MM.1S (cell line): ENCODE results near the gene VASH2.

ENCODE experiments used
- DNase-seq: peaks from one replicate; pipeline ENCODE4 v3.0.0-alpha.2; 2015
- H2AFZ ChIP-seq: fragments of 300-600 bp; sonication (generic); 2 replicates; pipeline ENCODE4 v1.6.0; 2016; ENCODE audit warnings: antibody characterized with exemption, low read length
- H3F3A ChIP-seq: fragments of 300-600 bp; sonication (generic); 2 replicates; pipeline ENCODE4 v1.6.1; 2016; ENCODE audit warnings: mild to moderate bottlenecking, antibody characterized with exemption, low read length, moderate library complexity, mixed read lengths; ENCODE audit not compliant: insufficient read depth
- H3K27ac ChIP-seq: fragments of 300-600 bp; sonication (generic); 2 replicates; pipeline ENCODE4 v1.5.1; 2016; ENCODE audit warnings: mild to moderate bottlenecking, low read length
- H3K27me3 ChIP-seq: fragments of 300-600 bp; sonication (generic); replicated peaks from 2 replicates; pipeline ENCODE4 v1.6.0; 2016; ENCODE audit warnings: low read length; ENCODE audit not compliant: insufficient read depth
- H3K36me3 ChIP-seq: fragments of 300-600 bp; sonication (generic); replicated peaks from 2 replicates; pipeline ENCODE4 v1.6.1; 2016; ENCODE audit warnings: mild to moderate bottlenecking, low read length, mixed read lengths; ENCODE audit not compliant: insufficient read depth
- H3K4me1 ChIP-seq: fragments of 300-600 bp; sonication (generic); 2 replicates; pipeline ENCODE4 v1.6.1; 2016; ENCODE audit warnings: low read length, mixed read lengths
- H3K4me2 ChIP-seq: fragments of 300-600 bp; sonication (generic); 2 replicates; pipeline ENCODE4 v1.6.0; 2016; ENCODE audit warnings: low read depth, low read length
- H3K4me3 ChIP-seq: fragments of 300-600 bp; sonication (generic); 2 replicates; pipeline ENCODE4 v1.5.1; 2016; ENCODE audit warnings: low read length, mixed read lengths
- H3K79me2 ChIP-seq: fragments of 300-600 bp; sonication (generic); 2 replicates; pipeline ENCODE4 v1.6.1; 2016; ENCODE audit warnings: mixed run types, low read length, mixed read lengths
- H3K9ac ChIP-seq: fragments of 300-600 bp; sonication (generic); 2 replicates; pipeline ENCODE4 v1.6.1; 2016; ENCODE audit warnings: low read length, mixed read lengths
- H3K9me2 ChIP-seq: fragments of 300-600 bp; sonication (generic); replicated peaks from 2 replicates; pipeline ENCODE4 v1.6.1; 2016; ENCODE audit warnings: mild to moderate bottlenecking, low read length, mixed read lengths; ENCODE audit not compliant: insufficient read depth
- H3K9me3 ChIP-seq: fragments of 300-600 bp; sonication (generic); replicated peaks from 2 replicates; pipeline ENCODE4 v1.6.1; 2016; ENCODE audit warnings: mild to moderate bottlenecking, low read length, mixed read lengths; ENCODE audit not compliant: insufficient read depth
- H4K20me1 ChIP-seq: fragments of 300-600 bp; sonication (generic); 2 replicates; pipeline ENCODE4 v1.6.1; 2016; ENCODE audit warnings: mild to moderate bottlenecking, low read length, moderate library complexity, mixed read lengths; ENCODE audit not compliant: insufficient read depth
- EZH2 ChIP-seq: fragments of 300-600 bp; sonication (generic); optimal IDR thresholded peaks from 2 replicates; pipeline ENCODE3; 2017; ENCODE audit warnings: low read depth, mild to moderate bottlenecking, antibody characterized with exemption, low read length, mixed read lengths
- EZH2phosphoT487 ChIP-seq: fragments of 300-600 bp; sonication (generic); IDR thresholded peaks from 2 replicates; pipeline ENCODE4 v1.6.1; 2018; ENCODE audit warnings: antibody characterized with exemption, low read length
- TF ChIP-seq, protein P1 (sequence below): fragments of 300-600 bp; sonication (generic); IDR thresholded peaks from 2 replicates; pipeline ENCODE4 v1.5.1; 2016; ENCODE audit warnings: antibody characterized with exemption, low read length, mixed read lengths

VASH2 gene

DNA sequence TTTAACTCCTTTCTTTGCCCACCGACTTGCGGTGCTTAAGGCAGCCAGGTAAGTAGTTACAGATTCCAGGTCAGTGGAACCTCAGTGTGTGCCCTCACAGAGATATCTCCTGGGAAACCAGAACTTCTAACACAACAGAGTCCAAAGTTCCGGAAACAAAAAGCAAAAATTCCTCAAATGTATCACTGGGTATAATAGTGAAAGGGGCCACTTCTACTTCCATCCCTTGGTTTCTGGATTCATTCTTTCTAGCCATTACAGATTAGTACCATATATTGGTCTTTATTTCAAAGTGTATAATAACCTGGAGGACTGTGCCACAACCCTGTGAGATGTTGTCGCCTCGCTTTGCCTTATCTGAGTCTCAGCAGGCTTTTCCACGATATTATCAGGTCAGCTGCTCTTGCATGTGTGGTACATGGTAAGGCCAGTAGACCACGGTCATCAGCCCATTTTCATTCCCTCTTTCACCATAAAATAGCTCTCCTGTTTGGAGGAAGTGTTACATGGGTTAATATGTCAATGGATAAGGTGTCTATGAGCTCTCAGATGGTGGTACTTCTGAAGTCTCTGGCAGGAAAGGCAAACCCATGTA, 14.9 kb upstream of the VASH2 start:
- H3K4me3 ChIP-seq, result no peak overlapping the region
- no peak overlapping the region for H2AFZ ChIP-seq
- H3K9me3 ChIP-seq, result no peaks in the 10 kb centered on the region
- H3F3A ChIP-seq, result no peaks in the 10 kb centered on the region
- H4K20me1 ChIP-seq, result no peaks in the 10 kb centered on the region
- no peak for DNase-seq
- H3K27me3 ChIP-seq, result no peaks in the 10 kb centered on the region
- H3K9me2 ChIP-seq, result no peaks in the 10 kb centered on the region
- H3K4me1 ChIP-seq, result peaks cover 8% of the 10 kb centered on the region; the same call in 1 of the 2 replicates
- H3K36me3 ChIP-seq, result no peaks in the 10 kb centered on the region
- H3K4me2 ChIP-seq, result no peak overlapping the region
- no peak overlapping the region for H3K27ac ChIP-seq
- no peak overlapping the region for H3K9ac ChIP-seq
- peaks cover 10% of the 10 kb centered on the region for H3K79me2 ChIP-seq
- TF ChIP-seq EZH2phosphoT487 (no peak), EZH2 (no peak)
- TF ChIP-seq, protein P1, sequence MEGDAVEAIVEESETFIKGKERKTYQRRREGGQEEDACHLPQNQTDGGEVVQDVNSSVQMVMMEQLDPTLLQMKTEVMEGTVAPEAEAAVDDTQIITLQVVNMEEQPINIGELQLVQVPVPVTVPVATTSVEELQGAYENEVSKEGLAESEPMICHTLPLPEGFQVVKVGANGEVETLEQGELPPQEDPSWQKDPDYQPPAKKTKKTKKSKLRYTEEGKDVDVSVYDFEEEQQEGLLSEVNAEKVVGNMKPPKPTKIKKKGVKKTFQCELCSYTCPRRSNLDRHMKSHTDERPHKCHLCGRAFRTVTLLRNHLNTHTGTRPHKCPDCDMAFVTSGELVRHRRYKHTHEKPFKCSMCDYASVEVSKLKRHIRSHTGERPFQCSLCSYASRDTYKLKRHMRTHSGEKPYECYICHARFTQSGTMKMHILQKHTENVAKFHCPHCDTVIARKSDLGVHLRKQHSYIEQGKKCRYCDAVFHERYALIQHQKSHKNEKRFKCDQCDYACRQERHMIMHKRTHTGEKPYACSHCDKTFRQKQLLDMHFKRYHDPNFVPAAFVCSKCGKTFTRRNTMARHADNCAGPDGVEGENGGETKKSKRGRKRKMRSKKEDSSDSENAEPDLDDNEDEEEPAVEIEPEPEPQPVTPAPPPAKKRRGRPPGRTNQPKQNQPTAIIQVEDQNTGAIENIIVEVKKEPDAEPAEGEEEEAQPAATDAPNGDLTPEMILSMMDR, result no peak

DNA sequence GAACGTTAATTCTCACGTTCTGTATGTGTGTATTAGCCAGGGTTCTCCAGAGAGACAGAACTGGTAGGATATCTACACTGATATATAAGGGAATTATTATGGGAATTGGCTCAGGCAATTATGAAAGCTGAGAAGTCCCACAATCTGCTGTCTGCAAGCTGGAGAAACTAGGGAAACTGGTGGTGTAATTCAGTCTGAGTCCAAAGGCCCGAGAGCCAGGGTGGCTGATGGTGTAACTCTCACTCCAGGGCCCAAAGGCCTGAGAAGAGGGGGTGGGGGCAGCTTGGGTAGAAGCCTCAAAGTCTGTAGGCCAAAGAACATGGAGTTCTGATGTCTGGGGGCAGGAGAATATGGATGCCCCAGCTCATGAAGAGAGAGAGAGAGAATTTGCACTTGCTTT, 13.3 kb upstream of the VASH2 start:
- no peaks in the 10 kb centered on the region for H3K9me2 ChIP-seq
- no peak overlapping the region for H3K9ac ChIP-seq
- H3K4me2 ChIP-seq, result no peak overlapping the region
- H2AFZ ChIP-seq, result no peak overlapping the region
- no peak overlapping the region for H3K27ac ChIP-seq
- DNase-seq, result no peak
- H3K36me3 ChIP-seq, result no peaks in the 10 kb centered on the region
- no peaks in the 10 kb centered on the region for H4K20me1 ChIP-seq
- peaks cover 13% of the 10 kb centered on the region; the same call in 1 of the 2 replicates for H3K4me1 ChIP-seq
- no peaks in the 10 kb centered on the region for H3K9me3 ChIP-seq
- H3K4me3 ChIP-seq, result no peak overlapping the region
- H3K79me2 ChIP-seq, result peaks cover 6% of the 10 kb centered on the region
- H3F3A ChIP-seq, result no peaks in the 10 kb centered on the region; the same call in 1 of the 2 replicates
- no peaks in the 10 kb centered on the region for H3K27me3 ChIP-seq
- no peak for TF ChIP-seq EZH2phosphoT487
- no peak for TF ChIP-seq EZH2
- TF ChIP-seq, protein P1, result no peak

DNA sequence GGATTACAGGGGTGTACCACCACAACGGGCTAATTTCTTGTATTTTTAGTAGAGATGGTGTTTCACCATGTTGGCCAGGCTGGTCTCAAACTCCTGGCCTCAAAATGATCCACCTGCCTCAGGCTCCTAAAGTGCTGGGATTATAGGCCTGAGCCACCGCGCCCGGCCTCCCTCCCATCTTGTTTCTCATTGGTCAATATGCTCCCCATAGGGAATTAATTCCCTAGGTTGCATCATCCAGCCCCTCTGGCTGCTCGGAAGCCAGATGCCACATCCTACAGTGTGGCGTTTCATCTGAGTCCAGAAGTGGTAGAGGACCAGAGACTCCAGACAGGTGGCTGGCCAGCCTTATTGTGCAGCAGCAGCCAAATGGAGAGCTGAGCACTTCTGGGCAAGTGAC, 11.5 kb upstream of the VASH2 start:
- Histone ChIP-seq H3K4me3 (no peak overlapping the region), H3K36me3 (no peaks in the 10 kb centered on the region), H3K79me2 (no peaks in the 10 kb centered on the region), H3F3A (peaks cover 10% of the 10 kb centered on the region), H3K27ac (no peak overlapping the region), H3K4me2 (no peak overlapping the region), H3K9me3 (no peaks in the 10 kb centered on the region), H3K27me3 (no peaks in the 10 kb centered on the region), H3K9ac (no peak overlapping the region), H3K9me2 (no peaks in the 10 kb centered on the region), H4K20me1 (no peaks in the 10 kb centered on the region), H3K4me1 (peaks cover 24% of the 10 kb centered on the region), H2AFZ (no peak overlapping the region)
- TF ChIP-seq, protein P1, result no peak
- TF ChIP-seq EZH2, result no peak
- no peak for TF ChIP-seq EZH2phosphoT487
- no peak for DNase-seq
